Naive thymus-derived CD4-positive, alpha-beta T cell (primary cell): ENCODE data around the gene CAMTA1. TPM values are rescaled to one million over a fixed set of nuclear protein-coding genes. Genes with fewer than 3 reads are reported as not detected.

Experiments
- ATAC-seq: fragments of 150-1000 bp; cut with Tn5 transposase; 2 replicates; pipeline ENCODE4 v1.10.0; 2021; ENCODE audit warnings: mild to moderate bottlenecking, moderate library complexity
- CTCF ChIA-PET: fragments of 350-600 bp; sonication (Branson Sonifier 250); formaldehyde crosslinking; loops from one replicate; lab custom pipeline; 2021; ENCODE audit warnings: antibody characterized with exemption; lab: Charles Lee
- POLR2A ChIA-PET: fragments of 350-600 bp; sonication (Branson Sonifier 250); formaldehyde crosslinking; loops from one replicate; lab custom pipeline; 2021; ENCODE audit warnings: antibody characterized with exemption, inconsistent platforms; lab: Charles Lee
- DNase-seq, 9 donors: peaks; one replicate each; pipeline versions ENCODE4 v3.0.0 to v3.0.0-alpha.2; 2020 to 2022; ENCODE audit warnings: mixed read lengths in 1 of 9
- H3K27ac ChIP-seq: one replicate; pipeline ENCODE4 v1.7.0; 2013; ENCODE audit warnings: mild to moderate bottlenecking, low read depth, low read length, moderate library complexity
- H3K27me3 ChIP-seq, 2 donors: one replicate each; pipeline ENCODE4 v1.7.0; 2013; ENCODE audit warnings: low read length in 2 of 2, mild to moderate bottlenecking in 2 of 2, moderate library complexity in 2 of 2; ENCODE audit not compliant: control insufficient read depth in 2 of 2, insufficient read depth in 2 of 2
- H3K36me3 ChIP-seq, 3 experiments: 1 replicate in 2 of 3; 2 replicates in 1 of 3; pipeline ENCODE4 v1.7.0; 2013; ENCODE audit warnings: low read length in 3 of 3, mild to moderate bottlenecking in 3 of 3, moderate library complexity in 1 of 3; ENCODE audit not compliant: insufficient read depth in 3 of 3, control insufficient read depth in 2 of 3
- H3K4me1 ChIP-seq, 2 donors: one replicate each; pipeline ENCODE4 v1.7.0; 2013; ENCODE audit warnings: low read length in 2 of 2, mild to moderate bottlenecking in 2 of 2, moderate library complexity in 1 of 2; ENCODE audit not compliant: control insufficient read depth in 2 of 2, insufficient read depth in 2 of 2
- H3K4me3 ChIP-seq: 2 replicates; pipeline ENCODE4 v1.7.0; 2013; ENCODE audit warnings: mild to moderate bottlenecking, low read length
- H3K9me3 ChIP-seq, 3 experiments: 1 replicate in 2 of 3; 2 replicates in 1 of 3; pipeline ENCODE4 v1.7.0; 2013; ENCODE audit warnings: low read length in 3 of 3; ENCODE audit not compliant: control insufficient read depth in 2 of 3
- H3K27ac Mint-ChIP-seq, 9 donors: one replicate each; pipeline ENCODE4 v1.8.0; 2020 to 2022; ENCODE audit warnings: mixed read lengths in 9 of 9, mild to moderate bottlenecking in 8 of 9, moderate library complexity in 5 of 9, inconsistent platforms in 2 of 9
- H3K27me3 Mint-ChIP-seq, 5 donors: one replicate each; pipeline ENCODE4 v1.8.0; 2021 to 2022; ENCODE audit warnings: mixed read lengths in 5 of 5, mild to moderate bottlenecking in 1 of 5
- H3K36me3 Mint-ChIP-seq, 5 donors: one replicate each; pipeline ENCODE4 v1.8.0; 2020 to 2022; ENCODE audit warnings: mixed read lengths in 5 of 5, mild to moderate bottlenecking in 3 of 5, inconsistent platforms in 1 of 5
- H3K4me1 Mint-ChIP-seq, 7 donors: one replicate each; pipeline ENCODE4 v1.8.0; 2020 to 2022; ENCODE audit warnings: mixed read lengths in 7 of 7, mild to moderate bottlenecking in 3 of 7, inconsistent platforms in 1 of 7
- H3K4me3 Mint-ChIP-seq, 10 donors: one replicate each; pipeline ENCODE4 v1.8.0; 2020 to 2022; ENCODE audit warnings: mild to moderate bottlenecking in 10 of 10, mixed read lengths in 10 of 10, moderate library complexity in 6 of 10, inconsistent platforms in 2 of 10
- H3K9me3 Mint-ChIP-seq, 11 donors: one replicate each; pipeline ENCODE4 v1.8.0; 2020 to 2022; ENCODE audit warnings: mixed read lengths in 11 of 11, mild to moderate bottlenecking in 4 of 11, inconsistent platforms in 1 of 11, moderate library complexity in 1 of 11
- intact Hi-C, 2 donors: fragments of 100-400 bp; cut with micrococcal nuclease; formaldehyde crosslinking; loops; one replicate each; pipeline ENCODE4 v1.15.1; 2023
- polyA plus RNA-seq, 2 donors: library from polyadenylated mRNA; unstranded; fragments of 300-500 nt; fragmentation: Illumina TruSeq; gene quantifications; one replicate each; pipeline ENCODE4 v1.2.3, GENCODE V29; 2021
- total RNA-seq, 6 experiments: library from RNA in 5 of 6; stranded (reverse) in 5 of 6; gene quantifications; 1 replicate in 5 of 6; 2 replicates in 1 of 6; pipeline ENCODE4 v1.2.3 and lab custom pipeline; 2021 to 2026

Gene CAMTA1
- total and polyA plus RNA-seq, 7 experiments from 2014 or later = 38.1 to 68.6 (median 42.6) TPM

DNA sequence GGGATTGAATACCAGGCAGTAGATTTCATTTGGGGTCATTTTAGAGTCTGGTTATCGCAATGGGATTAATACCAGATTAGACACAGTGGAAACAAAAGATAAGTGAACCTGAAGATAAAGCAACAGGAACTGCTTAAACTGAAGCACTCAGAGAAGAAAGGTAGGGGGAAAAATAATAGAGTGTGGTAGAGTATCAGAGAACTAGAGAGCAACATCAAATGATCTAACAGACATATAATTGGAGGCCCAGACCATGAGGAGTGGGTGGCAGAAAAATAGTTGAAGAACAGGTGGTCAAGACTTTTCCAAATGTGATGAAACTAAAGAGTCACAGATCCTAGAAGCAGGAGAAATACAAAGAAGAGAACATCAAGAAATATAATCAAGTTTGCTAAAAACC, 484.3 kb downstream of the CAMTA1 start:
- intact Hi-C loops = no loop called here
- POLR2A ChIA-PET = no interaction called here
- Mint-ChIP-seq H3K27ac (no peak overlapping the region), H3K27me3 (peaks cover 0 to 47% (median 38%) of the 10 kb centered on the region in 5 donors), H3K9me3 (peaks cover 6 to 37% (median 17%) of the 10 kb centered on the region in 11 donors), H3K36me3 (peaks cover 0 to 15% (median 1%) of the 10 kb centered on the region in 5 donors), H3K4me1 (no peaks in the 10 kb centered on the region), H3K4me3 (no peak overlapping the region)
- H3K27ac ChIP-seq = no peak overlapping the region
- CTCF ChIA-PET = no interaction called here
- H3K4me1 ChIP-seq = no peaks in the 10 kb centered on the region
- DNase-seq (no peak), ATAC-seq (no peak)
- peaks cover 0 to 16% (median 0%) of the 10 kb centered on the region in 3 experiments for H3K9me3 ChIP-seq
- no peak overlapping the region for H3K4me3 ChIP-seq
- H3K36me3 ChIP-seq = no peaks in the 10 kb centered on the region
- no peaks in the 10 kb centered on the region for H3K27me3 ChIP-seq

DNA sequence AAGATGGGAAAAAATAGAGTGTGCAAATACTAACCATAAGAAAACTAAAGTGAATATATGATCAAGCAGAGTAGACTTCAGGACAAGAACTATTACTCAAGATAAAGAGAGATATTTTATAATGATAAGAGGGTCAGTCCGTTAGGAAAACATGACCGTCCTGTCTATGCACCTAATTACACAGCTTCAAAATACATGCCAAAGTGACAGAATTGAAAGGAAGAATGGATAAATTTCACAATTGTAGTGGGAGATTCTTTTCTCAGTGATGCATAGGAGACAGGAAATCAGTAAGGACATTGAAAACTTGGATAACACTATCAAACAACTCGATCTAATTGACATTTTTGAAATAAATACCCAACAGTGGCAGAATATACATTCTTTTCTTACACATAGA, 489.0 kb downstream of the CAMTA1 start:
- Histone ChIP-seq H3K27me3 (no peaks in the 10 kb centered on the region), H3K4me3 (no peak overlapping the region), H3K36me3 (no peaks in the 10 kb centered on the region), H3K27ac (no peak overlapping the region), H3K9me3 (peaks cover 0 to 5% (median 0%) of the 10 kb centered on the region in 3 experiments), H3K4me1 (no peaks in the 10 kb centered on the region)
- Mint-ChIP-seq H3K27me3 (peaks cover 4 to 38% (median 27%) of the 10 kb centered on the region in 5 donors), H3K9me3 (peaks cover 2 to 42% (median 11%) of the 10 kb centered on the region in 11 donors), H3K36me3 (peaks cover 0 to 6% (median 1%) of the 10 kb centered on the region in 5 donors), H3K27ac (no peak overlapping the region), H3K4me1 (no peaks in the 10 kb centered on the region), H3K4me3 (no peak overlapping the region)
- POLR2A ChIA-PET = no interaction called here
- CTCF ChIA-PET = no interaction called here
- DNase-seq = no peak
- intact Hi-C loops = no loop called here
- ATAC-seq = no peak

DNA sequence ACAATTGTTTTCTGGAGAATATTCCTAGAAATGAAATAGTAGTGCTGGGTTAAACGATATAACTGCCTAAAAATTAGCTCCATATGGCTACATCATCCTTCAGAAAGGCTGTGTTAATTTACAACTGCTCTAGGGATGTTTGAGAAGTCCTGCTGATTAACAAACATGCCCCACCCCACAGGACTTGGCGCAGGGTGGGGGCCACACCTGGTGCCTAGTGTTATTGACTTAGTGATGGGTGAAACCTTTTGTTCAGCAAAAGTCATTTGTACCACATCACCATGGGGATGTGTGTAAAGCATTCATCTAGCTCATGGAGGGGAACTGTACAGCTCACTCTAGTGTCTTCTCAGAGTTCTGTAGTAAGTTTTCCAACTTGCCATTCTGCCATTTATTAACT, 492.8 kb downstream of the CAMTA1 start:
- H3K27me3 Mint-ChIP-seq = peaks cover 6 to 31% (median 20%) of the 10 kb centered on the region in 5 donors
- Histone ChIP-seq H3K4me1 (no peaks in the 10 kb centered on the region), H3K27ac (no peak overlapping the region), H3K27me3 (no peaks in the 10 kb centered on the region), H3K9me3 (no peaks in the 10 kb centered on the region), H3K4me3 (no peak overlapping the region), H3K36me3 (no peaks in the 10 kb centered on the region)
- H3K9me3 Mint-ChIP-seq = peaks cover 2 to 29% (median 5%) of the 10 kb centered on the region in 11 donors
- H3K36me3 Mint-ChIP-seq = no peaks in the 10 kb centered on the region
- POLR2A ChIA-PET = no interaction called here
- CTCF ChIA-PET = no interaction called here
- intact Hi-C loops = no loop called here
- ATAC-seq (no peak), DNase-seq (no peak)
- no peak overlapping the region for H3K4me3 Mint-ChIP-seq
- H3K27ac Mint-ChIP-seq = no peak overlapping the region
- H3K4me1 Mint-ChIP-seq = no peaks in the 10 kb centered on the region

DNA sequence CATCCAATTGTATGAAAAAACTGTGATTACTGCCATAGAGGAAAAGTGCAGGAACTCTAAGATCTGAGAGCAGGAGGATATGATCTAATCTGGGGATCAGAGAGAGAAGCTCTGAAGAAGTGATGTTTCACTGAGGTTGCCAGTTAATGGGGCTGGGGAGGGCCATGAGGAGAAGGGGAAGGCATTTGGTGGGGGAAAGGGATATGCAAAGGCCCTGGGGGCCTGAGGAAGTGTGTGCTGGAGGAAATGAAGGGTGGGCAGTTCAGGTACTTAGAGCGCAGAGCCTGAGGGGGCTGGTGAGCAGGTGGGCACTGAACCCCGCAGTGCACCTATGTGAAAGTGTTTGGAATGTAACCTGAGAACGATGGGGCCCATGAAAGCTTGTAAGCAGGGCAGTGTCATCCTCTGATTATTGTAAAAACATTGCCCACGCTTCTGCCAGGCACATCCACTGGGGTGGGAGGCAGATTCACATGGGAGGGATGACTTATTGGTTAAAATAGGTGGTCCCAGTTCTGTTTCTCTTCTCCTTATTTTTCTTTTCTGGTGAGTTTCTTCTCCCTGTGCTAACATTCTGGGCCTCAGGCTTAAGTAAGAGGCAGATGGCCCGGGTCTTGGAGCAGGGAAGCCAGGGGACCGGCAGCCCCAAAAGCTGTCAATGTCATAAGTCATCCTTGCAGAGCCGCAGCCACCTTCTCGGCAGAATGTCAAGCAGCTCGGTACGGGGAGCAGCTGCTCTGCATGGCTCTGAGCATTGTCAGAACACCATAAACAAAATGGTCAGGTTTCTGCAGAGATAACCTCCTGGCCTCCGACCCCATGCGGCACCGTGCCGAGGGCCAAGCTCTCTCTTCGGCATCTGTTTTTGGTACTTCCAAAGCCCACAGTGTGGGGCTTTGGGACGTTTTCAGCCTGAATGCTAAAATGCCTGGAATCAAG, 493.8 kb downstream of the CAMTA1 start:
- ChIA-PET CTCF (no interaction called here), POLR2A (no interaction called here)
- Mint-ChIP-seq H3K9me3 (peaks cover 2 to 27% (median 6%) of the 10 kb centered on the region in 11 donors), H3K36me3 (no peaks in the 10 kb centered on the region), H3K4me1 (no peaks in the 10 kb centered on the region), H3K27me3 (peaks cover 6 to 37% (median 29%) of the 10 kb centered on the region in 5 donors), H3K27ac (no peak overlapping the region), H3K4me3 (no peak overlapping the region)
- Histone ChIP-seq H3K27ac (no peak overlapping the region), H3K36me3 (no peaks in the 10 kb centered on the region), H3K27me3 (no peaks in the 10 kb centered on the region), H3K4me1 (no peaks in the 10 kb centered on the region), H3K9me3 (no peaks in the 10 kb centered on the region), H3K4me3 (no peak overlapping the region)
- ATAC-seq (no peak), DNase-seq (no peak)
- intact Hi-C loops = no loop called here

DNA sequence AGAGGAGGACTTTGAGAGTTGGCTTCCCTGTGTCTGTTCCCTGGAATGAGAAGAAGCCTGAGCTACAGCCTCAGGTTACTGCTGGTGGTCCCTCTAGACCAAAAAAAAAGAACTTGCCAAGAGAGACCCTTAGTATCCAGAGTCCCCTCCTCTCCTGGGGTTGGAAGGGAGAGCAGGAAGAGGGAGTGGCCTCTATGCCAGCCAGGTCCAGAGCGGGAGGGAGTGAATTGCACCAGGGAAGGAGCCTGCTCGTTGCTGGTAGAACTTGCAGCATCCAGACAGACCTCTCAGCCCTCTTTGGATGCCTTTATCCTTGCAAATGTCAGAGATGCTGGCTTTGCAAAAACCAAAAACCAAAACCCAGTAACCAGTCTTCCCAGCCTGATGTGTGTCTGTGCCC, 494.5 kb downstream of the CAMTA1 start:
- ATAC-seq = no peak
- H3K4me1 Mint-ChIP-seq = no peaks in the 10 kb centered on the region
- no peak for DNase-seq

DNA sequence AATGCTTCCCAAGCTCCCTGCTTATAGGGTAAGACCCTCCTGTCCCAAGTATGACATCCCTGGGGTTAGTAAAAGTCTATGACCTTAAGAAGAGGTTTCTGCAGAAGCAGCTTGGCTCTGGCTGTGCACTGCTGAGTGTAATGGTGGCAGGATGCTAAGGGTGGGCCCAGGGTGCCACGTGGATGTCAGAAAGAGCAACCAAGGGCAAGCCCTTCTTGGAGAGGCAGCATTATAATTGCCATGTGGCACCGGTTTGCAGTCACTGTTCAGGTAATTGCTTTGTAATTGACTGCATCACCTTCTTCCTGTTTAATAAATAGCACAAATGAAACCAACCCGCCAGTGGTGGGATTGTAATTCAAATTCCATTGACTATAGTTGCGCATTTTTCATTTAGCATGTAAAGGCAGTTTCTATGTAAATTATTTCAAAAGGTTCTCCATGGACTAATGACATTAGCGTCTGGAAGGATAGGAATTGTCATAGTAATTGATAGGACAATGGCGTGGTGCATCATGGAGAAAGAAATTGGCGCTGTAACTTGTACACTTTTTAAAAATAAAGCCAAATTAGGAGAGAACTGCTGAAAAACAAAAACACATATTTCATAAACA, 495.2 kb downstream of the CAMTA1 start:
- Histone ChIP-seq H3K27me3 (no peaks in the 10 kb centered on the region), H3K36me3 (no peaks in the 10 kb centered on the region), H3K4me3 (no peak overlapping the region), H3K27ac (no peak overlapping the region), H3K9me3 (no peaks in the 10 kb centered on the region), H3K4me1 (no peaks in the 10 kb centered on the region)
- Mint-ChIP-seq H3K4me1 (no peaks in the 10 kb centered on the region), H3K4me3 (no peak overlapping the region), H3K27me3 (peaks cover 6 to 38% (median 35%) of the 10 kb centered on the region in 5 donors), H3K9me3 (peaks cover 2 to 25% (median 7%) of the 10 kb centered on the region in 11 donors), H3K27ac (no peak overlapping the region), H3K36me3 (no peaks in the 10 kb centered on the region)
- DNase-seq (no peak), ATAC-seq (no peak)
- ChIA-PET CTCF (no interaction called here), POLR2A (no interaction called here)
- intact Hi-C loops = no loop called here

More for the DNA sequence above, 494.5 kb downstream of the CAMTA1 start:
- no peak overlapping the region for H3K27ac Mint-ChIP-seq
- CTCF ChIA-PET = no interaction called here
- POLR2A ChIA-PET = no interaction called here
- peaks cover 6 to 37% (median 32%) of the 10 kb centered on the region in 5 donors for H3K27me3 Mint-ChIP-seq
- peaks cover 2 to 25% (median 7%) of the 10 kb centered on the region in 11 donors for H3K9me3 Mint-ChIP-seq
- H3K4me3 ChIP-seq = no peak overlapping the region
- H3K4me1 ChIP-seq = no peaks in the 10 kb centered on the region
- no peaks in the 10 kb centered on the region for H3K36me3 ChIP-seq
- no peak overlapping the region for H3K27ac ChIP-seq
- no peaks in the 10 kb centered on the region for H3K36me3 Mint-ChIP-seq
- no peaks in the 10 kb centered on the region for H3K27me3 ChIP-seq
- H3K9me3 ChIP-seq = no peaks in the 10 kb centered on the region
- intact Hi-C loops = no loop called here
- no peak overlapping the region for H3K4me3 Mint-ChIP-seq
